DOHH2 (cell line): Measurements from ENCODE around the gene MICAL3.
A peak's percentile ranks its signal among the peaks of the same experiment; 100 is the strongest.
"Not testable (repeated sequence)": the region's sequence is repeated elsewhere in the genome, so short reads cannot be mapped to it uniquely, and the experiment has no call there.

Source experiments
- H3F3A ChIP-seq: fragments of 200-600 bp; sonication (generic), shearing (Covaris generic); 2 replicates; pipeline ENCODE4 v1.6.0; 2016; ENCODE audit warnings: antibody characterized with exemption, mild to moderate bottlenecking; ENCODE audit not compliant: control insufficient read depth, insufficient read depth
- H3K27ac ChIP-seq: fragments of 200-600 bp; sonication (generic); 2 replicates; pipeline ENCODE4 v1.5.1; 2014; ENCODE audit warnings: low read depth, mild to moderate bottlenecking, low read length, moderate library complexity
- H3K27me3 ChIP-seq: fragments of 200-600 bp; sonication (generic); 2 replicates; pipeline ENCODE4 v1.6.1; 2014; ENCODE audit warnings: mild to moderate bottlenecking, low read length, mixed read lengths; ENCODE audit not compliant: control insufficient read depth
- H3K36me3 ChIP-seq: fragments of 200-600 bp; sonication (generic); 2 replicates; pipeline ENCODE4 v1.6.1; 2014; ENCODE audit warnings: mild to moderate bottlenecking, low read length, moderate library complexity, mixed read lengths; ENCODE audit not compliant: control insufficient read depth
- H3K4me1 ChIP-seq: fragments of 200-600 bp; sonication (generic); 2 replicates; pipeline ENCODE4 v1.6.1; 2014; ENCODE audit warnings: mild to moderate bottlenecking, low read length, mixed read lengths; ENCODE audit not compliant: control insufficient read depth
- H3K4me2 ChIP-seq: fragments of 200-600 bp; sonication (generic); 2 replicates; pipeline ENCODE4 v1.6.0; 2014; ENCODE audit warnings: mild to moderate bottlenecking, low read length, moderate library complexity
- H3K4me3 ChIP-seq: fragments of 200-600 bp; sonication (generic); 2 replicates; pipeline ENCODE4 v1.5.1; 2014; ENCODE audit warnings: mild to moderate bottlenecking, low read length, mixed read lengths
- H3K79me2 ChIP-seq: fragments of 200-600 bp; sonication (generic); 2 replicates; pipeline ENCODE4 v1.6.1; 2014; ENCODE audit warnings: mild to moderate bottlenecking, low read length, mixed read lengths; ENCODE audit not compliant: control insufficient read depth
- H3K9me2 ChIP-seq: fragments of 200-600 bp; sonication (generic); replicated peaks from 2 replicates; pipeline ENCODE4 v1.6.1; 2014; ENCODE audit warnings: mild to moderate bottlenecking, low read length, mixed read lengths; ENCODE audit not compliant: control insufficient read depth
- H3K9me3 ChIP-seq: fragments of 200-600 bp; sonication (generic); 2 replicates; pipeline ENCODE4 v1.6.1; 2014; ENCODE audit warnings: antibody characterized with exemption, low read length, mixed read lengths; ENCODE audit not compliant: control insufficient read depth, insufficient read depth
- H4K20me1 ChIP-seq: fragments of 200-600 bp; sonication (generic); 2 replicates; pipeline ENCODE4 v1.6.0; 2014; ENCODE audit warnings: low read depth, mild to moderate bottlenecking, antibody characterized with exemption, low read length, moderate library complexity; ENCODE audit not compliant: control insufficient read depth, insufficient read depth
- CTCF ChIP-seq: fragments of 200-600 bp; sonication (generic); IDR thresholded peaks from one replicate; pipeline ENCODE4 v1.5.1; 2014; ENCODE audit warnings: antibody characterized with exemption, mild to moderate bottlenecking, low read depth, low read length; ENCODE audit not compliant: poor library complexity, severe bottlenecking
- EZH2phosphoT487 ChIP-seq: fragments of 200-600 bp; sonication (generic); IDR thresholded peaks from 2 replicates; pipeline ENCODE4 v1.6.1; 2017; ENCODE audit warnings: borderline replicate concordance, mild to moderate bottlenecking, antibody characterized with exemption, low read length, moderate library complexity, mixed read lengths

Gene MICAL3

GRCh38 chr22:18005201-18005926 is 19.0 kb downstream of the MICAL3 start:
- Histone ChIP-seq H3K4me3 (peak overlapping the region; percentile 4; the same call in 1 of the 2 replicates), H4K20me1 (no peaks in the 10 kb centered on the region), H3F3A (0 out of 2 replicates have a peak, but pooled peaks cover 2% of the 10 kb centered on the region), H3K27ac (peak overlapping the region; percentile 3), H3K36me3 (peaks cover 4% of the 10 kb centered on the region; the same call in 1 of the 2 replicates), H3K4me2 (peak overlapping the region; percentile 32), H3K9me2 (no peaks in the 10 kb centered on the region), H3K4me1 (peaks cover 36% of the 10 kb centered on the region), H3K79me2 (peaks cover 23% of the 10 kb centered on the region), H3K27me3 (no peaks in the 10 kb centered on the region), H3K9me3 (no peaks in the 10 kb centered on the region)
- TF ChIP-seq EZH2phosphoT487 (no peak), CTCF (no peak)

- H3K36me3 ChIP-seq = peaks cover 14% of the 10 kb centered on the region
- peak overlapping the region; percentile 80 for H3K4me2 ChIP-seq
- not testable (repeated sequence) for H3K9me2 ChIP-seq, H3K9me3 ChIP-seq, H4K20me1 ChIP-seq, H3K27me3 ChIP-seq
- H3K4me3 ChIP-seq = peak overlapping the region; percentile 93
- peaks cover 56% of the 10 kb centered on the region for H3K79me2 ChIP-seq
- H3K4me1 ChIP-seq = peaks cover 67% of the 10 kb centered on the region
- H3F3A ChIP-seq = peaks cover 21% of the 10 kb centered on the region
- H3K27ac ChIP-seq = peak overlapping the region; percentile 68
These were observed 22.5 kb downstream of the MICAL3 start for GRCh38 chr22:18001894-18002315.

DNA sequence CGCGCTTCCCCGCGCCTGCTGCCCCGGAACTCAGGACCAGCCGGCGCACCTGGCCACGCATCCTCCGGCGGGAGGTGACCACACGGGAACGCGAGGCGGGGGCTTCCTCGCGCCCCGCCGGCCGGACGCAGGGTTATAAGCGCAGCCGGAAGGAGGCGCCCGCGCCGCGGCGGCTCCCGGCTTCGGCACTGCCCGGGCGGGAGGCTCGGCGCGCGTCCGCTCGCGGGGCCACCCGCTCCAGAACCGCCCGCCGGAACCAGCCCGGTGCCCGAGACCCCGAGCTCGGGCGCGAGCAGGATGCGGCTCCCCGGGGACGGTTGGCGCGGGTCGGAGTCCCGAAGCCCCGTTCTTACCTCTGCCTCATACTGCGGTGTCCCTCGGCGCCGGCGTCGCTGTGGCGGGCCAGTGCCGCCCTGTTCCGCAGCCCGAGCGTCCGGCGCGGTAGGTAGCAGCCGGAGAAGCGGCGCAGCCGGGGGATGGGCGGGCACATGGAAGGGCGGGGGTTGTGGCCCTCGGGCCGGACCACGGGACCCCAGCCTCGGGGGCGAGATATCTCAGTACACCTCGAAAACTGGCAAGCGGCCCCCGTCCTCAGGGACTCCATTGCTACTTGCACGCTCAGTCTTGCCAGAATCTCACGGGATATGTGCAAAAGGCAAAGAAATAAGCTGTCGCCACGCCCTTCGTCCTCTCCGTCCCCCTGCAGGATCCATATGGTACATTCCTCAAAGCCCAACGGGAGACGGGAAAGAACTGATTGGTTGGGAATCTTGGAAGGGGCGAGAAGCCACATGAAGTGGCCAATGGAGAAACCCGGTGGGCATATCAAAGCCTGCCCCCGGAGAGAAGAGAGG is 23.1 kb downstream of the MICAL3 start:
- Histone ChIP-seq H3K27me3 (no peaks in the 10 kb centered on the region), H3K4me1 (peaks cover 74% of the 10 kb centered on the region), H3K9me3 (no peaks in the 10 kb centered on the region), H3K4me3 (peak overlapping the region; percentile 93), H3K4me2 (peak overlapping the region; percentile 80), H3K9me2 (no peaks in the 10 kb centered on the region), H4K20me1 (no peaks in the 10 kb centered on the region), H3F3A (peaks cover 23% of the 10 kb centered on the region), H3K79me2 (peaks cover 59% of the 10 kb centered on the region), H3K27ac (peak overlapping the region; percentile 68), H3K36me3 (peaks cover 14% of the 10 kb centered on the region)
- TF ChIP-seq EZH2phosphoT487 (no peak), CTCF (peak; percentile 46)
